ENCODE data around the gene HHIP.

The HHIP gene

GRCh38 chr4:144599621-144600020 is 46.3 kb upstream of the HHIP start:
- TF ChIP-seq PATZ1 (CRISPR knock-in tag; IDR thresholded peaks at IDR 0.05; ENCODE audit: borderline replicate concordance) (no peak), ESRRG (CRISPR knock-in tag; IDR thresholded peaks at IDR 0.05) (no peak), PPARA (CRISPR knock-in tag; IDR thresholded peaks at IDR 0.05; ENCODE audit: borderline replicate concordance) (no peak)
- no peak for ATAC-seq

GRCh38 chr4:144611850-144612249 is 34.1 kb upstream of the HHIP start:
- no peak for ATAC-seq
- TF ChIP-seq RARB (CRISPR knock-in tag; IDR thresholded peaks at IDR 0.05) (no peak), TCF4 (CRISPR knock-in tag; IDR thresholded peaks at IDR 0.05; ENCODE audit: borderline replicate concordance) (no peak), ZNF565 (CRISPR knock-in tag; conservative IDR thresholded peaks at IDR 0.05; ENCODE audit: low read depth) (no peak), OSR1 (CRISPR knock-in tag; IDR thresholded peaks at IDR 0.05) (no peak), ZFP30 (CRISPR knock-in tag; IDR thresholded peaks at IDR 0.05) (no peak), GLIS3 (CRISPR knock-in tag; IDR thresholded peaks at IDR 0.05) (no peak), PPARA (CRISPR knock-in tag; IDR thresholded peaks at IDR 0.05; ENCODE audit: borderline replicate concordance) (no peak), POU6F1 (CRISPR knock-in tag; IDR thresholded peaks at IDR 0.05; ENCODE audit: borderline replicate concordance, low read depth) (no peak), PATZ1 (CRISPR knock-in tag; IDR thresholded peaks at IDR 0.05; ENCODE audit: borderline replicate concordance) (no peak), ZNF70 (CRISPR knock-in tag; IDR thresholded peaks at IDR 0.05) (no peak), ZC3H10 (CRISPR knock-in tag; IDR thresholded peaks at IDR 0.05) (no peak), CREB5 (CRISPR knock-in tag; IDR thresholded peaks at IDR 0.05; ENCODE audit: low read depth) (no peak), ZFP3 (CRISPR knock-in tag; IDR thresholded peaks at IDR 0.05) (no peak), ISL1 (CRISPR knock-in tag; IDR thresholded peaks at IDR 0.05) (no peak), SNAI2 (CRISPR knock-in tag; IDR thresholded peaks at IDR 0.05) (no peak), TOX (CRISPR knock-in tag; IDR thresholded peaks at IDR 0.05; ENCODE audit: borderline replicate concordance) (no peak), ZNF8 (CRISPR knock-in tag; IDR thresholded peaks at IDR 0.05) (no peak), ARNTL (CRISPR knock-in tag; IDR thresholded peaks at IDR 0.05; ENCODE audit: borderline replicate concordance, low read depth) (no peak), BACH2 (CRISPR knock-in tag; IDR thresholded peaks at IDR 0.05; ENCODE audit: borderline replicate concordance) (no peak)

GRCh38 chr4:144614850-144615585 is 30.9 kb upstream of the HHIP start:
- TF ChIP-seq POU6F1 (CRISPR knock-in tag; IDR thresholded peaks at IDR 0.05; ENCODE audit: borderline replicate concordance, low read depth), result no peak
- no peak for TF ChIP-seq ESRRG (CRISPR knock-in tag; IDR thresholded peaks at IDR 0.05)
- TF ChIP-seq CSDC2 (CRISPR knock-in tag; IDR thresholded peaks at IDR 0.05), result no peak
- TF ChIP-seq PPARA (CRISPR knock-in tag; IDR thresholded peaks at IDR 0.05; ENCODE audit: borderline replicate concordance), result no peak
- no peak for TF ChIP-seq TCF4 (CRISPR knock-in tag; IDR thresholded peaks at IDR 0.05; ENCODE audit: borderline replicate concordance)
- no peak for TF ChIP-seq TOX (CRISPR knock-in tag; IDR thresholded peaks at IDR 0.05; ENCODE audit: borderline replicate concordance)
- TF ChIP-seq OSR1 (CRISPR knock-in tag; IDR thresholded peaks at IDR 0.05), result no peak
- no peak for TF ChIP-seq RARB (CRISPR knock-in tag; IDR thresholded peaks at IDR 0.05)
- no peak for TF ChIP-seq ZNF70 (CRISPR knock-in tag; IDR thresholded peaks at IDR 0.05)
- TF ChIP-seq PATZ1 (CRISPR knock-in tag; IDR thresholded peaks at IDR 0.05; ENCODE audit: borderline replicate concordance), result no peak
- no peak for TF ChIP-seq BACH2 (CRISPR knock-in tag; IDR thresholded peaks at IDR 0.05; ENCODE audit: borderline replicate concordance)

More at GRCh38 chr4:144614850-144615585, 30.9 kb upstream of the HHIP start:
- ATAC-seq, result no peak
